Measurements from ENCODE around the gene GPR162. TPM values are rescaled to one million over a fixed set of nuclear protein-coding genes. Genes with fewer than 3 reads are reported as not detected.

Gene GPR162
- total RNA-seq, 1 experiment from 2014 or later = 2.3 TPM

- Histone ChIP-seq H3K4me2 (ENCODE audit: low read length) (no peak overlapping the region), H3K36me3 (ENCODE audit: control insufficient read depth in 1 of 2, insufficient read depth in 2 of 2, low read length in 2 of 2) (no peaks in the 10 kb centered on the region), H3K27me3 (ENCODE audit: insufficient read depth, low read length) (no peaks in the 10 kb centered on the region), H3K27ac (ENCODE audit: low read depth, low read length) (no peak overlapping the region), H3K9me3 (ENCODE audit: control insufficient read depth in 1 of 2, insufficient read depth in 1 of 2, low read depth in 1 of 2, low read length in 2 of 2) (no peaks in the 10 kb centered on the region), H3K4me3 (replicated peaks in 1 of 2; ENCODE audit: low read depth in 1 of 2, low read length in 2 of 2) (no peak overlapping the region), H3K79me2 (ENCODE audit: insufficient read depth, low read length) (no peaks in the 10 kb centered on the region), H4K20me1 (ENCODE audit: insufficient read depth) (no peaks in the 10 kb centered on the region), H3K9ac (ENCODE audit: low read length) (no peak overlapping the region), H3K9me2 (ENCODE audit: insufficient read depth) (no peaks in the 10 kb centered on the region), H2AFZ (ENCODE audit: low read depth, low read length, poor library complexity, severe bottlenecking) (no peak overlapping the region), H3K4me1 (ENCODE audit: control insufficient read depth in 1 of 2, insufficient read depth in 2 of 2, low read length in 2 of 2) (no peaks in the 10 kb centered on the region; a peak in 1 of 4 replicates)
- ATAC-seq (no peak), DNase-seq (ENCODE audit: low read depth, low spot score) (no peak)
- intact Hi-C loops (cut with micrococcal nuclease) = no loop called here
- ChIA-PET CTCF (interaction anchor here (1.0 kb wide), 1 partner anchor 61 kb away, joined by 3 read pairs; no protein-coding TSS in a partner anchor), RAD21 (ENCODE audit: low non-redundant PET in 1 of 2, low total read pairs in 2 of 2, uncharacterized antibody in 2 of 2, unreplicated experiment in 2 of 2) (no interaction called here), POLR2A (interaction anchor here (1.3 kb wide), 1 partner anchor 38 kb away, joined by 3 read pairs; the partner anchor contains the start of genes CDCA3 and USP5)
- TF ChIP-seq JUND (IDR thresholded peaks at IDR 0.05) = no peak
- TF ChIP-seq EGR1 (IDR thresholded peaks at IDR 0.05; ENCODE audit: low read depth) = no peak
- TF ChIP-seq CEBPB (IDR thresholded peaks at IDR 0.05; ENCODE audit: low read depth) = no peak
- no peak for TF ChIP-seq SIN3A (IDR thresholded peaks at IDR 0.05; ENCODE audit: low read depth)
- no peak for TF ChIP-seq ZNF274 (IDR thresholded peaks at IDR 0.05; ENCODE audit: low read depth, low read length)
- TF ChIP-seq SP1 (IDR thresholded peaks at IDR 0.05; ENCODE audit: low read depth) = no peak
- no peak for TF ChIP-seq EZH2 (IDR thresholded peaks at IDR 0.05)
- no peak for TF ChIP-seq ZFX (IDR thresholded peaks at IDR 0.05)
- TF ChIP-seq POLR2A (IDR thresholded peaks at IDR 0.05; ENCODE audit: borderline replicate concordance, extremely low read depth, insufficient read depth, insufficient read length) = no peak
- TF ChIP-seq CTCF (IDR thresholded peaks at IDR 0.05 in 2 of 3, conservative IDR thresholded peaks at IDR 0.05 in 1 of 3; ENCODE audit: borderline replicate concordance in 1 of 3, insufficient read depth in 1 of 3, low read depth in 2 of 3, low read length in 2 of 3) = no peak
- no peak for TF ChIP-seq ZBTB33 (IDR thresholded peaks at IDR 0.05; ENCODE audit: extremely low read depth, insufficient replicate concordance, low read length)
- TF ChIP-seq ELF1 (IDR thresholded peaks at IDR 0.05; ENCODE audit: borderline replicate concordance, low read depth) = no peak
- TF ChIP-seq TCF7L2 (IDR thresholded peaks at IDR 0.05; ENCODE audit: borderline replicate concordance, extremely low read depth, insufficient read depth, insufficient read length) = no peak
- no peak for TF ChIP-seq POLR2AphosphoS5 (IDR thresholded peaks at IDR 0.05; ENCODE audit: low read depth, low read length)
- no peak for TF ChIP-seq RAD21 (IDR thresholded peaks at IDR 0.05; ENCODE audit: low read depth)
- TF ChIP-seq EZH2phosphoT487 (IDR thresholded peaks at IDR 0.05; ENCODE audit: borderline replicate concordance) = no peak
- no peak for TF ChIP-seq CBX3 (IDR thresholded peaks at IDR 0.05; ENCODE audit: low read depth)
- TF ChIP-seq SRF (IDR thresholded peaks at IDR 0.05; ENCODE audit: low read depth) = no peak
- BruUV-seq (replicated peaks) = no TSS peak
These were observed 8.3 kb upstream of the GPR162 start for GRCh38 chr12:6813363-6813762.

Data from HCT116 (cell line).